Uterus (tissue), 2 donors: Measurements from ENCODE around the gene VRK2.

ENCODE experiments used
- CTCF ChIP-seq, 4 experiments: fragments of 200-600 bp in 2 of 4; fragments of 450-650 bp in 2 of 4; sonication (generic) in 2 of 4; IDR thresholded peaks; one replicate each; pipeline ENCODE4 v1.5.1; 2016 to 2019; ENCODE audit warnings: antibody characterized with exemption in 4 of 4, mild to moderate bottlenecking in 2 of 4, moderate library complexity in 1 of 4
- POLR2A ChIP-seq, 2 donors: fragments of 450-650 bp; IDR thresholded peaks; one replicate each; pipeline ENCODE4 v1.6.1; 2016; ENCODE audit warnings: antibody characterized with exemption in 2 of 2, mild to moderate bottlenecking in 1 of 2, moderate library complexity in 1 of 2

GRCh38 chr2:58109481-58109880 is 62.9 kb downstream of the VRK2 start:
- TF ChIP-seq POLR2A (IDR thresholded peaks at IDR 0.05) (no peak), CTCF (IDR thresholded peaks at IDR 0.05) (no peak)
